GM21423 (cell line): ENCODE results near the gene SLC14A1.
"Not testable (repeated sequence)": the region's sequence is repeated elsewhere in the genome, so short reads cannot be mapped to it uniquely, and the experiment has no call there.

ENCODE experiments used
- ATAC-seq: cut with Tn5 transposase; IDR thresholded peaks from one replicate; pipeline ENCODE4 v1.9.1; 2021; ENCODE audit warnings: mild to moderate bottlenecking, moderate library complexity; ENCODE audit not compliant: unreplicated experiment

SLC14A1 gene

GRCh38 chr18:45753286-45753685 is 29.3 kb downstream of the SLC14A1 start:
- ATAC-seq: no peak

- no peak for ATAC-seq
Measured at GRCh38 chr18:45755934-45756333, 32.0 kb downstream of the SLC14A1 start.

- ATAC-seq: no peak
Measured at GRCh38 chr18:45757005-45757404, 33.0 kb downstream of the SLC14A1 start.

- ATAC-seq: not testable (repeated sequence)
Measured at GRCh38 chr18:45757644-45758043, 33.7 kb downstream of the SLC14A1 start.

- ATAC-seq: no peak
Measured at GRCh38 chr18:45760462-45761036, 36.6 kb downstream of the SLC14A1 start.

GRCh38 chr18:45761512-45762114 is 37.6 kb downstream of the SLC14A1 start:
- no peak for ATAC-seq

GRCh38 chr18:45764000-45764686 is 40.2 kb downstream of the SLC14A1 start:
- ATAC-seq: no peak

GRCh38 chr18:45765796-45766195 is 41.8 kb downstream of the SLC14A1 start:
- no peak for ATAC-seq

GRCh38 chr18:45771587-45772480 is 47.9 kb downstream of the SLC14A1 start:
- no peak for ATAC-seq

- ATAC-seq: peak; percentile 73
Measured at GRCh38 chr18:45774065-45774521, 50.1 kb downstream of the SLC14A1 start.

GRCh38 chr18:45775241-45775676 is 51.3 kb downstream of the SLC14A1 start:
- peak; percentile 64 for ATAC-seq

GRCh38 chr18:45775743-45776142 is 51.8 kb downstream of the SLC14A1 start:
- no peak for ATAC-seq

- ATAC-seq: no peak
Measured at GRCh38 chr18:45777393-45777792, 53.4 kb downstream of the SLC14A1 start.

GRCh38 chr18:45780568-45780967 is 56.6 kb downstream of the SLC14A1 start:
- no peak for ATAC-seq

GRCh38 chr18:45782662-45783061 is 58.7 kb downstream of the SLC14A1 start:
- no peak for ATAC-seq

GRCh38 chr18:45783097-45784075 is 59.4 kb downstream of the SLC14A1 start:
- ATAC-seq: no peak

- peak; percentile 59 for ATAC-seq
Measured at GRCh38 chr18:45785134-45785533, 61.2 kb downstream of the SLC14A1 start.

GRCh38 chr18:45786941-45787340 is 63.0 kb downstream of the SLC14A1 start:
- ATAC-seq: no peak

- no peak for ATAC-seq
Measured at GRCh38 chr18:45787346-45787745, 63.4 kb downstream of the SLC14A1 start.

- no peak for ATAC-seq
Measured at GRCh38 chr18:45788861-45789260, 64.9 kb downstream of the SLC14A1 start.
